ENCODE data around the gene CXCL16.

DNA sequence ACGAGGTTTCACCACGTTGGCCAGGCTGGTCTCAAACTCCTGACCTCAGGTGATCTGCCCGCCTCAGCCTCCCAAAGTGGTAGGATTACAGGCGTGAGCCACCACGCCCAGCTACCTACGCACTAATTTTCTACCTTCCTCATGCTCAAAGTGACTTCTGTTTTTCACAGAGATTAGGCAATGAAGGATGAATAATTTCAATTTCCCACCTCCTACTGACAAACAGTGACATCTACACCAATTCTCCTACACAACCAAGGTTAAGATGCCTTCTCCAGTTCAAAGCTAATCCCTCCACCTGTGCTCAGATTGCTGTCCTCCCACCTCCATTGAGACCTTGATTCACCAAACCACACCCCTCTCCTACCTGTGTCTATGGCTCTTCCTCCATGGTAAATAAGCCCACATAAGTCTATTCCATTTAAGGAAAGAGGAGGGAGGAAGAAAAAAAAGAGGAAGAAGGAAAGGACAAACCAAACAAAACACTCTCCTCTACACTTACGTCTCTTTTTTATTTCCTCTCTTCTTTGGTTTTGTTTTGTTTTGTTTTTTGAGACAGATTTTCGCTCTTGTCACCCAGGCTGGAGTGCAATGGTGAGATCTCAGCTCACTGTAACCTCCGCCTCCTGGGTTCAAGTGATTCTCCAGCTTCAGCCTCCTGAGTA lies 13.9 kb downstream of the CXCL16 start:
- TF ChIP-seq, protein P1, sequence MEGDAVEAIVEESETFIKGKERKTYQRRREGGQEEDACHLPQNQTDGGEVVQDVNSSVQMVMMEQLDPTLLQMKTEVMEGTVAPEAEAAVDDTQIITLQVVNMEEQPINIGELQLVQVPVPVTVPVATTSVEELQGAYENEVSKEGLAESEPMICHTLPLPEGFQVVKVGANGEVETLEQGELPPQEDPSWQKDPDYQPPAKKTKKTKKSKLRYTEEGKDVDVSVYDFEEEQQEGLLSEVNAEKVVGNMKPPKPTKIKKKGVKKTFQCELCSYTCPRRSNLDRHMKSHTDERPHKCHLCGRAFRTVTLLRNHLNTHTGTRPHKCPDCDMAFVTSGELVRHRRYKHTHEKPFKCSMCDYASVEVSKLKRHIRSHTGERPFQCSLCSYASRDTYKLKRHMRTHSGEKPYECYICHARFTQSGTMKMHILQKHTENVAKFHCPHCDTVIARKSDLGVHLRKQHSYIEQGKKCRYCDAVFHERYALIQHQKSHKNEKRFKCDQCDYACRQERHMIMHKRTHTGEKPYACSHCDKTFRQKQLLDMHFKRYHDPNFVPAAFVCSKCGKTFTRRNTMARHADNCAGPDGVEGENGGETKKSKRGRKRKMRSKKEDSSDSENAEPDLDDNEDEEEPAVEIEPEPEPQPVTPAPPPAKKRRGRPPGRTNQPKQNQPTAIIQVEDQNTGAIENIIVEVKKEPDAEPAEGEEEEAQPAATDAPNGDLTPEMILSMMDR (IDR thresholded peaks at IDR 0.05): no peak
- TF ChIP-seq POLR2A (IDR thresholded peaks at IDR 0.05): no peak

Measured in right lobe of liver (tissue), 4 donors.